ENCODE measurements around the gene GALNT12.

GALNT12 gene

DNA sequence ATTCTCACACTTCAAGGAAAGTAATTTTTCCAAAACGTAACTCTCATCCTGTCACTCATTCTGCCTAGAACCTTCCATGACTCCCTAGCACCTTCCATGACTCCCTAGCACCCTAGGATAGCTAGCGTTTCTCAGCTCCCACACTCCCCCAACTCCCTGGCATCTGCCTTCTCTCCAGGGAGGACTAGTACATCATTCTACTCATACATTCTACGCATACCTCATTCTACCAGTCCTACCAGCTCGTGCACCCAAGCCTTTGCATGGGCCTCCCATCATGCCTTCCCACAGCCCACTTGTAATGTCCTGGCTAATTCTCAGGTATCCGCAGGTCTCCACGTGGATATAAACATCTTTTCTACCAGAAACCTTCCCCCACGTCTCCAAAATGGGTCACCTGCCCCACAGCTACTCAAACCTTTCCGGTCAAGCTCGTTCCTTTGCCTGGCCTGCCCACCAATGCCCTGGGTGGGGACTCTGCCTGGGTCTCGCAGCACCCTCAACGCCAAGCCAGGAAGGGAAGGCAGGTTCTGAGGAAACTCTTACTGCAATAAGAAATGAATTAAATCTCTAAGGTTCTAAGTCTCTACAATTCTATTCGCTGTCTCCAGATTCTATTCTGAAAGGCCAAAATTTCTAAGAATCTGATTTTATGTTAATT lies 12.0 kb upstream of the GALNT12 start:
- Histone ChIP-seq H3K36me3 (ENCODE audit: low read depth) (no peaks in the 10 kb centered on the region), H3K27ac (ENCODE audit: poor library complexity, severe bottlenecking) (no peak overlapping the region), H3K27me3 (ENCODE audit: insufficient read depth, poor library complexity, severe bottlenecking) (no peaks in the 10 kb centered on the region), H3K4me1 (ENCODE audit: insufficient read depth, poor library complexity, severe bottlenecking) (peaks cover 4% of the 10 kb centered on the region), H3K9me3 (ENCODE audit: severe bottlenecking) (no peaks in the 10 kb centered on the region), H3K4me3 (ENCODE audit: severe bottlenecking) (peak overlapping the region; percentile 83)
- no peak for DNase-seq (ENCODE audit: low spot score)
- ATAC-seq (ENCODE audit: low read depth) = no peak
- TF ChIP-seq, protein P1, sequence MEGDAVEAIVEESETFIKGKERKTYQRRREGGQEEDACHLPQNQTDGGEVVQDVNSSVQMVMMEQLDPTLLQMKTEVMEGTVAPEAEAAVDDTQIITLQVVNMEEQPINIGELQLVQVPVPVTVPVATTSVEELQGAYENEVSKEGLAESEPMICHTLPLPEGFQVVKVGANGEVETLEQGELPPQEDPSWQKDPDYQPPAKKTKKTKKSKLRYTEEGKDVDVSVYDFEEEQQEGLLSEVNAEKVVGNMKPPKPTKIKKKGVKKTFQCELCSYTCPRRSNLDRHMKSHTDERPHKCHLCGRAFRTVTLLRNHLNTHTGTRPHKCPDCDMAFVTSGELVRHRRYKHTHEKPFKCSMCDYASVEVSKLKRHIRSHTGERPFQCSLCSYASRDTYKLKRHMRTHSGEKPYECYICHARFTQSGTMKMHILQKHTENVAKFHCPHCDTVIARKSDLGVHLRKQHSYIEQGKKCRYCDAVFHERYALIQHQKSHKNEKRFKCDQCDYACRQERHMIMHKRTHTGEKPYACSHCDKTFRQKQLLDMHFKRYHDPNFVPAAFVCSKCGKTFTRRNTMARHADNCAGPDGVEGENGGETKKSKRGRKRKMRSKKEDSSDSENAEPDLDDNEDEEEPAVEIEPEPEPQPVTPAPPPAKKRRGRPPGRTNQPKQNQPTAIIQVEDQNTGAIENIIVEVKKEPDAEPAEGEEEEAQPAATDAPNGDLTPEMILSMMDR (IDR thresholded peaks at IDR 0.05; ENCODE audit: poor library complexity, severe bottlenecking) = no peak

DNA sequence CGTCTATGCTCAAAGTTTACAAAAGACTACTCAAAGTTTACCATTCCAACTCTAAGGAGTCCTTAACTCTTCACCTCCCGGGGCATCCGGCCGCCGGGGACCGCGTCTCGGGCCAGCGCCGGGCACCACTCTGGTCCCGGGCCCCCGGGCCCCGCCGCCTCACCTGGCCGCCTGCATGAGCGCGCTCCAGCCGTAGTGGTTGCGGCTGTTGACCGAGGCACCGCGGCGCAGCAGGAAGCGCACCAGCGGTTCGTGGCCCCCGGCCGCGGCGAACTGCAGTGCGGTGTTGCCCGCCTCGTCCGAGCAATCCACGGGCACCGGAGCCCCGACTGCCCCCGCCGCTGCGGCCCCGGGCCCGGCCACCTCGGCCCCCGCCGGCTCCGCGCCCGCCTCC lies 11.5 kb upstream of the GALNT12 start:
- Histone ChIP-seq H3K4me1 (ENCODE audit: insufficient read depth, poor library complexity, severe bottlenecking) (no peaks in the 10 kb centered on the region), H3K36me3 (ENCODE audit: low read depth) (no peaks in the 10 kb centered on the region), H3K9me3 (ENCODE audit: severe bottlenecking) (no peaks in the 10 kb centered on the region), H3K27ac (ENCODE audit: poor library complexity, severe bottlenecking) (peak overlapping the region; percentile 16), H3K4me3 (ENCODE audit: severe bottlenecking) (peak overlapping the region; percentile 83), H3K27me3 (ENCODE audit: insufficient read depth, poor library complexity, severe bottlenecking) (no peaks in the 10 kb centered on the region)
- TF ChIP-seq, protein P1 (IDR thresholded peaks at IDR 0.05; ENCODE audit: poor library complexity, severe bottlenecking) = no peak
- ATAC-seq (ENCODE audit: low read depth) (peak; percentile 48), DNase-seq (ENCODE audit: low spot score) (no peak)

DNA sequence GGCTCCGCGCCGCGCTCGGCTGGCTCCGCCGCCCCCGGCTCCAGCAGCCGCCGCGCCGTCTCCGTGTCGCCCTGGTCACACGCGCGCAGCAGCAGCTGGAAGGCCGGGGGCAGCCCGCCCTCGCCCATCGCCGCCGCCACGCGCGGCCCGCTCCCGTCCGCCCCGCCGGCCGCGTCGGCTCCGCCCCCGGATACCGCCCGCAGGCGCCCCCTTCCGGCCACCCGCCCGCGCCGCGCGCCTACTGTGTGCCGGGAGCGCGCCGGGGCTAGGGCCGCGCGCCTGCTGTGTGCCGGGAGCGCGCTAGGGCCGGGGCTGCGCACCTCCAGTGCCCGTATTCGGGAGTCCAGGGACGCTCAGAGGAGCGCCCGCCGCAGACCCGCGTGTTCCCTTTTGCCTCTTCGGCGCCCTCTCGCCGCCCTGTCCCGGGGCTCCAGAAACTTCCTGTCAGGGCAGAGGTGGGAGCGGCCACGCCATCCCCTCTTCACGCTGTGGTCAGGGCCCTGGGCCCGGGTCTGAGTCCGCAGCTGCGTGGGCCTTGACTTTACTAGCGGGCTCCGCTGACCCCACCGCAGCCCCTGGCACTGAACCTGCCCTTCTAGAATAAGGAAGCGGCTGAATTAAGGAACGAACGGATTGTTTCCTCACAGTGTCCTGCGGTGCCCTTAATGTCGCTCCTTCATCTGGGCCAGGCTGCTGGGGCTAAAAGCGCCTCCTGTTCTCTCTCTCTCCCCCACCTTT lies 10.9 kb upstream of the GALNT12 start, which contains the start of gene ANKS6:
Gene ANKS6 (minus strand): TSS at position 192 of the 738 bp plus-strand sequence. CDS start 64 bp downstream, at position 128.
- no peaks in the 10 kb centered on the region for H3K9me3 ChIP-seq (ENCODE audit: severe bottlenecking)
- TF ChIP-seq, protein P1 (IDR thresholded peaks at IDR 0.05; ENCODE audit: poor library complexity, severe bottlenecking) = peak; percentile 93
- no peaks in the 10 kb centered on the region for H3K27me3 ChIP-seq (ENCODE audit: insufficient read depth, poor library complexity, severe bottlenecking)
- no peaks in the 10 kb centered on the region for H3K36me3 ChIP-seq (ENCODE audit: low read depth)
- peak within 1 kb of the TSS; percentile 16 for H3K27ac ChIP-seq (ENCODE audit: poor library complexity, severe bottlenecking)
- no peaks in the 10 kb centered on the region for H3K4me1 ChIP-seq (ENCODE audit: insufficient read depth, poor library complexity, severe bottlenecking)
- H3K4me3 ChIP-seq (ENCODE audit: severe bottlenecking) = peak within 1 kb of the TSS; percentile 83
- ATAC-seq (ENCODE audit: low read depth) (peak; percentile 80), DNase-seq (ENCODE audit: low spot score) (no peak)

DNA sequence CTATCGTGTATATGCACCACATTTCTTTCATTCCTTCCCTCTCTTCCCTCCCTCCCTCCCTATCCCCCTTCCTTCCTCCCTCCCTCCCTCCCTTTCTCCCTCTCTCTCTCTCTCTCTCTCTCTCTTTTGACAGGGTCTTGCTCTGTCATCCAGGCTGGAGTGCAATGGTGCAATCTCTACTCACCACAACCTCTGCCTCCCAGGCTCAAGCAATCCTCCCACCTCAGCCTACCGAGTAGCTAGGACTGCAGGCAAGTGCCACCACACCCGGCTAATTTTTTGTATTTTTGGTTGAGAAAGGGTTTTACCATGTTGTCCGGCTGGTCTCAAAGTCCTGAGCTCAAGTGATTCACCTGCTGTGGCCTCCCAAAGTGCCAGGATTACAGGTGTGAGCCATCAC lies 10.0 kb upstream of the GALNT12 start:
- Histone ChIP-seq H3K36me3 (ENCODE audit: low read depth) (no peaks in the 10 kb centered on the region), H3K27ac (ENCODE audit: poor library complexity, severe bottlenecking) (no peak overlapping the region), H3K9me3 (ENCODE audit: severe bottlenecking) (no peaks in the 10 kb centered on the region), H3K4me3 (ENCODE audit: severe bottlenecking) (no peak overlapping the region), H3K4me1 (ENCODE audit: insufficient read depth, poor library complexity, severe bottlenecking) (no peaks in the 10 kb centered on the region), H3K27me3 (ENCODE audit: insufficient read depth, poor library complexity, severe bottlenecking) (no peaks in the 10 kb centered on the region)
- no peak for ATAC-seq (ENCODE audit: low read depth)
- TF ChIP-seq, protein P1 (IDR thresholded peaks at IDR 0.05; ENCODE audit: poor library complexity, severe bottlenecking) = no peak
- DNase-seq (ENCODE audit: low spot score) = no peak

DNA sequence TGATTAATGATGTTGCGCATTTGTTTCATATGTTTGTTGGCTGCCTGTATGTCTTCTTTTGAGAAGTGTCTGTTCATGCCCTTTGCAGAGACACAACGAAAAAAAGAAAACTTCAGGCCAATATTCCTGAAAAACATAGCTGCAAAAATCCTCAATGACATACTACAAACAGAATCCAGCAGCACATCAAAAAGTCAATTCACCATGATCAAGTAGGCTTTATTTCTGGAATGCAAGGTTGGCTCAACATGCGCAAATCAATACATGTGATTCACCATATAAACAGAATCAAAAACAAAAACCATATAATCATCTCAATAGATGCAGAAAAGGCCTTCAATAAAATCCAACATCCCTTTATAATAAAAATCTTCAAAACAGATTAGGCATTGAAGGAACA lies 9.2 kb upstream of the GALNT12 start:
- ATAC-seq (ENCODE audit: low read depth) = no peak
- no peaks in the 10 kb centered on the region for H3K36me3 ChIP-seq (ENCODE audit: low read depth)
- H3K27me3 ChIP-seq (ENCODE audit: insufficient read depth, poor library complexity, severe bottlenecking) = no peaks in the 10 kb centered on the region
- H3K4me1 ChIP-seq (ENCODE audit: insufficient read depth, poor library complexity, severe bottlenecking) = no peaks in the 10 kb centered on the region
- no peak overlapping the region for H3K4me3 ChIP-seq (ENCODE audit: severe bottlenecking)
- no peak overlapping the region for H3K27ac ChIP-seq (ENCODE audit: poor library complexity, severe bottlenecking)
- DNase-seq (ENCODE audit: low spot score) = no peak
- H3K9me3 ChIP-seq (ENCODE audit: severe bottlenecking) = no peaks in the 10 kb centered on the region
- TF ChIP-seq, protein P1 (IDR thresholded peaks at IDR 0.05; ENCODE audit: poor library complexity, severe bottlenecking) = no peak

Measured in RWPE2 (cell line).